Uterus (tissue), 2 donors: ENCODE measurements around the gene GADD45B.

Source experiments
- CTCF ChIP-seq, 4 experiments: fragments of 200-600 bp in 2 of 4; fragments of 450-650 bp in 2 of 4; sonication (generic) in 2 of 4; IDR thresholded peaks; one replicate each; pipeline ENCODE4 v1.5.1; 2016 to 2019; ENCODE audit warnings: antibody characterized with exemption in 4 of 4, mild to moderate bottlenecking in 2 of 4, moderate library complexity in 1 of 4
- POLR2A ChIP-seq, 2 donors: fragments of 450-650 bp; IDR thresholded peaks; one replicate each; pipeline ENCODE4 v1.6.1; 2016; ENCODE audit warnings: antibody characterized with exemption in 2 of 2, mild to moderate bottlenecking in 1 of 2, moderate library complexity in 1 of 2

DNA sequence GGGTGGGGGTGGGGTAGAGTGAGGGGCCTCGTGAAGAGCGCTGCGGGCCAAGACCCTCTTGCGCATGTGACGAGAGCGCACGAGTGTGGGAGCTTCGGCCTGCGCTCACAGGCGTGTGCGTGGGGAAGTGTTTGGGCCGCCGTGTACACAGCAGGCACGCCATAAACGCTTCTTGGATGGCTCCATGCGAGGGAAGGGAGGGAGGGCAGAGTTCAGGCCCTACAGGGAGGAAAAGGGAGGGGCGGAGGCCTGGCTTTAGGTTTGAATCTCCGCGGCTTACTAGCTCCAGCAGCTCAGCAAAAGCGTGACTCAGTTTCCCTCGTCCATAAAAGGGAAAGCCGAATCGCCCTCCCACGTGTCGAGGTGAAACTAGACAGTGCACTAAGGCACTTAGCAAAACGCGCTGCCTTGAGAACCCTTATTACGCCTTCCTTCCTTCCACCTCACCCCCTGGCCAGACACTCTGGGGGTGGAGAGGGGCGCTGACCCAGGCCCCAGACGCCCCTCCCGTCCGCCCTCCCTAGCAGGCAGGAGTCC lies 12.5 kb downstream of the GADD45B start:
- TF ChIP-seq CTCF (IDR thresholded peaks at IDR 0.05) (no peak), POLR2A (IDR thresholded peaks at IDR 0.05) (no peak)
